Mononuclear cell (primary cell): ENCODE measurements around the gene RAG1. TPM values are rescaled to one million over a fixed set of nuclear protein-coding genes. Genes with fewer than 3 reads are reported as not detected.

ENCODE experiments used
- H3K27me3 ChIP-seq: 2 replicates; pipeline ENCODE4 v1.6.0; 2011; ENCODE audit warnings: low read length, control low read depth; ENCODE audit not compliant: insufficient read depth
- H3K4me1 ChIP-seq: 2 replicates; pipeline ENCODE4 v1.5.1; 2011; ENCODE audit warnings: mild to moderate bottlenecking, low read length, control low read depth; ENCODE audit not compliant: insufficient read depth
- H3K4me3 ChIP-seq: 2 replicates; pipeline ENCODE4 v1.5.1; 2011; ENCODE audit warnings: mild to moderate bottlenecking, low read length, moderate library complexity
- H3K9me3 ChIP-seq: 2 replicates; pipeline ENCODE4 v1.5.1; 2011; ENCODE audit warnings: low read depth, mild to moderate bottlenecking, control low read depth, low read length
- total RNA-seq: library from RNA; depleted of rRNA; stranded (reverse); fragments of >200 nt; gene quantifications from one replicate; pipeline ENCODE4 v1.2.3, GENCODE V29; 2012

The RAG1 gene
- total RNA-seq, 1 donor, result 0.52 TPM

DNA sequence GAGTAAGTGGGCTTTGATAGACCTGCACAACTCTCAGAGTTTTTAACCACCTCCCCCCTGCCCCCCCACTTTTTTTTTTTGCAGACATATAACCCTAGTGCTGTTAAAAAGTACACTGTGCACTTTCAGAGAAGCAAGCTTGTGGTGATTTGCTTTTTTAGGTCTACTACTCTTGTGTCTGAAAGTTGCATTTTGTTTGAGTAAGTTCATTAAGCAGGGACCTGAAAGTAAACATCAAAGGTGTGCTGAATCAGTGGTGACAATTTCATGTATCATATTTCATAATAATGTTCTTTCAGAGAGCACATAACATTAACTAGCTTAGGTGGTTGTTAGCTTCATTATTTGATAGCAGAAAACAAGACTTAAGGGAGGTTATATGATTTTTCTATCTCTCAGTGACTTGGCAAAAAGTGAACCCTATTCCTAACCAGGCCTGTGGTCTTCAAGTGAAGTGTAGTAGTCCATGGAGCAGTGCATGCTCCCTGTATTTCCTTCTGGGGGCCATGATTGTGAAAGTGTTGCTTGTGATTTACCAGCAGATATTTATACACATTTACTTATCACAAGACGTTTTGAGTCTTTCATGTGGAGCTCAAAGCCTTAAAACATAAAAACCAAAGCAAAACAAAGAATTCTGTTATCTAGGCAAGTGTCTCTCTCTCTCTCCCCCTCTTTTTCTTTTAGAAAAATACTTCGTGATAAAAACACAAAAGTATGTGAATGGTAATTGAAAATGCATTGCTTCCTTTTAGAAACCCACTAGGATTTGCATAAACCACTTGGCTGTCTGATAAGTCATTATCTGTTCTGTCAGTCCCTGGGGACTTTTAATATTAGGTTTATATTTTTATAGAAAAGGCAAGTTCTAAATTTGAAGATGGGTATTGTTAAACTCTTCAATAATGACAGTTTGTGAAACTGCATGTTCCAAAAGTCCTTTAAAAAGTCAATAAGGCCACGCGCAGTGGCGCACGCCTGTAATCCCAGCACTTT, 37.7 kb downstream of the RAG1 start:
- H3K4me1 ChIP-seq, result peaks cover 11% of the 10 kb centered on the region
- H3K27me3 ChIP-seq, result no peaks in the 10 kb centered on the region
- H3K4me3 ChIP-seq, result no peak overlapping the region
- H3K9me3 ChIP-seq, result no peaks in the 10 kb centered on the region

DNA sequence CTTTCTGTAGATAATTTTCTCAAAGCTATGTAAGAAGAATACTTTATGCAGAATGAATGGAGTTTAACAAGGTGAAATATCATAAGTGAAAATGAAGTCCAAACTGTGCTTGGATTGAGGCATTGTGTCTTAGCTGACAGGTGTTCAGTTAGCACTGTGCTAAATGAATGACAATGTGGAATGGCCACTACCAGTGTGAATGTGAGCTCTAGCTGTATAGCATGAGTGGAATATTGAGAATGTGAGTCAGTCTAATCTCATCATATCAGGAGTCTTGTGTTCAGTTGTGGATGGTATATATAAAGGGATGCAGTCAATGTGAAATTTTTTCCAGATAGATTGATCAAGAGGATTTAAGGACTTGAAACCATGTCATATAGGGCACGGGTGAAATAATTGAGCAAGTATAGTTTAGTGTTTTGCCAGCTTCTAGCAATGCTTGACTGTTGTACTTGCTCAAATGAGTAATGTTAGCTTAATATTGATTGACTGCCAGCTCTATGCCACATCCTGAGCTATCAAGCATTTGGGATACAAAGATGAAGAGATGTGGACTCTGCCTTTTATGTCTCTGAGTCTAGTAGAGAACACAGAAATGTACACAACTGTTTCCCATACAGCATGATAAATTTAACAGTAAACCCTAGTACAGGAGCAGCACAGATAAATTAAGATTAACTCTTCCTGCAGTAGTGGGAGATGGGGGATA, 40.8 kb downstream of the RAG1 start:
- no peak overlapping the region for H3K4me3 ChIP-seq
- no peaks in the 10 kb centered on the region for H3K4me1 ChIP-seq
- H3K27me3 ChIP-seq, result no peaks in the 10 kb centered on the region
- no peaks in the 10 kb centered on the region for H3K9me3 ChIP-seq

DNA sequence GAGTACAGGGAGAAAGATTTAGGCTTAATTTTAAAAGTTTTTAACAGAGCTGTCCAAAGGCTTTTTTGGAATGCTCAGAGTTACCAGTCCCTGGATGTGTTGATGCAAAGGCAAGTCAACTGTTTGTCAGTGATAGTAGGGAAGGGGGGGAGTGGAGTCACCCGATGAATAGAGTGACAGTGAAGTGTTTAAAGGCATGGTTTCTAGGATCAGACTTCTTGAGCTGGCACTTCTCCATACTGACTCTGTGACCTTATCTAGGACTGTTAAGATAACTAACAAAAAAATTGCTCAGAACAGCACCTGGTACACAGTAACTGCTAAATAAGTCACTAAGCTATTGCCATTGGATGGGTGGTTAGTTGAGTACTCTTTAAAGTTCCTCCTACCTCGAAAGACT, 41.6 kb downstream of the RAG1 start:
- no peak overlapping the region for H3K4me3 ChIP-seq
- H3K27me3 ChIP-seq, result no peaks in the 10 kb centered on the region
- no peaks in the 10 kb centered on the region for H3K9me3 ChIP-seq
- no peaks in the 10 kb centered on the region for H3K4me1 ChIP-seq

DNA sequence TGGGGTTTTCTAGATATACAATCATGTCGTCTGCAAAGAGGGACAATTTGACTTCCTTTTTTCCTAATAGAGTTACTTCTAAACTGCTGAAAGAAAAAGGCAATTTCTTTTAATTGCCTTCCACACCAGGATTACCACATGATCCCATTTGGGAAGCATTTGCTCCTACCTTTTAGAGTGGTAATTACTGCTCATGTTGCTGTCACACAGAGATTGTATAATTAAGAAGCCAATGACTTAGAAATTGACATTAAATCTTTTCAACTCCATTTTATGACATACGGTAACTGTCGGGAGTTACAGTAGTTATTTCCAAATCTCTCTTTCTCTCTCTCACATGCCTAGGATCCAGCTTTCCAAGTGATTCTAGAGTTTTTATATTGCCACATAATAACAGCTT, 48.0 kb downstream of the RAG1 start:
- Histone ChIP-seq H3K27me3 (peaks cover 9% of the 10 kb centered on the region), H3K4me1 (no peaks in the 10 kb centered on the region), H3K9me3 (no peaks in the 10 kb centered on the region), H3K4me3 (no peak overlapping the region)

DNA sequence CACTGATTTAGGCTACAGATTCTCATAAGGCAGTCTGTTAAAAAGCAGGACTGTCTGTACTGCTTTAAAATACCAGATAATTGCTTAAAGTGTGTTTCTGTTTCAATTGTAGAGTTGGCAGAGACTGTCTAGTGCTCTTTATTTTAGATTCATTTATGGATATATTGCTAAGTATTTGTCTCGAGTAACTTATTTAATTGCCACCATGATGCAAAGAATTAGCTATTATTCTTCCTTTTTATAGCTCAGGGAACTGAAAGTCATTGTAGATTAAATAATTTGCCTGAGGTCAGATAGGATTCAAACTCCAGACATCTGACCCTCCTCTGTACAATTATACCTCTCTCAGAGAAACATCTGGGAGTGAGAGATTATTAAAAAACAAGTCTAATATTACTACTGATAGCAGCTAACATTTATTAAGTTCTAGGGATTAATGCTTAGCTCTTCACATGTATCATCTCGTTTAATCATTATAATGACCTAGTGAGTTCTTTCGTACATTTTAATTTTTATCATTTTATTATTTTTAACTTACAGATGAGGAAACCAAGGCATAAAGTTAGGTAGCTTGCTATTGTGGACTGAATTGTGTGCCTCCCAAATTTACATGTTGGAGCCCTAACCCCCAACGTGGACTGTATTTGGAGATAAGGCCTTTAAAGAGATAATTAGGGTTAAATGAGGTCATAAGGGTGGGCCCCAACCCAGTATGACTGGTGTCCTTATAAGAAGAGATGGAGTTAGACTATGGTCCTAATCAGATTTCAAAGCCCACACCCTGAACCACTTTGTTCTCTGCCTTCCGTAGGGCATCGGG, 49.9 kb downstream of the RAG1 start:
- no peaks in the 10 kb centered on the region for H3K4me1 ChIP-seq
- H3K9me3 ChIP-seq, result no peaks in the 10 kb centered on the region
- H3K27me3 ChIP-seq, result peaks cover 9% of the 10 kb centered on the region
- H3K4me3 ChIP-seq, result no peak overlapping the region

DNA sequence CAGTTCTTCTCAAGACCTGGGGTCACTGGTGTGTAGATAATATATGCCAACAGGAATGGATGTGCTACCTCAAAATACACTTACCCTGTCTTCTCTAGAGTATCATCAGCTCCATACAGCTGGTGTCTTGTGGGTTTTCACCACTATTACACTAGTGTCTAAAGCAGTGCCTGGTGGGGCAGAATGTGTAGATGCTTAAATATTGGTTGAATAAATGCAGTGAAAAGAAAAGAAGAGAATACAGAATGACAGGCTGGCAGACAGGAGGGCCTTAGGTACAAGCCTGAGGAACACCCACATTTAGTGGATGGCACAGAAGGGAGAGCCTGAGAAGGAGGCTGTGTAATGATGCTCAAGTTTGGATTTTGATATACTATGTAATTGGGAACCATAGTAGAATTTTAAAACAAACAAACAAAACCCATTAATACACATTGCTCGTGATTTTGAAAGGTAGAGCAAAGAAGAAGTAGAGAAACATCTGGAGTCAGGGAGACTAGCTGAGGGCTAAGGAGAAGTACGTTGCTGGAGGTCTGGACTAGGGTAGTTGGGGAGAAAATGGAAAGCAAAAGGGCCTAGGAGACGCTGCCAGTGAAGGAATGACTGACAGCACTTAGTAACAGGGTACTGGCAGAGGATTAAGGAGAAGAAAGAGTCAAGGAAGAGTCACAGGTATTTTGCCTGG, 50.7 kb downstream of the RAG1 start:
- no peaks in the 10 kb centered on the region for H3K9me3 ChIP-seq
- no peaks in the 10 kb centered on the region for H3K4me1 ChIP-seq

DNA sequence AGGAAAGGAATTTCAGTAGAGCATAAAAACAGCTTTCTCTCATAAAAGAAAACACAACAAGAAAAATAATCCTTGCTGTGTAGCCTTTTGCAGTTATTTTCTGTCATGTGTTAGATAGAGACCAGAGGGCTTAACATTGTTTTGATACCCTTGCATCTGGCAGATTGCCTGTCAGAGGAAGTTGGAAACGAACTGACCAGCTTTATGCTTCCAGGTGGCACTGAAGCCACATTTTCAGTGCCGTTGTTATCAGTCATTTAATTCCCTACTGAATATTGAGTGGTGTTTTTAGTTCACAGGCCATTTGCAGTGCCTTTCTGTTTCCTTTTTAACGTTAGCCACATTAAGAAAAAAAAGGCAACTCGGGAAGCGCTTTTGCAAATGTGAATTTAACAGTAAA, 51.7 kb downstream of the RAG1 start:
- Histone ChIP-seq H3K4me1 (no peaks in the 10 kb centered on the region), H3K4me3 (no peak overlapping the region), H3K27me3 (peaks cover 9% of the 10 kb centered on the region), H3K9me3 (no peaks in the 10 kb centered on the region)

More for the DNA sequence above, 50.7 kb downstream of the RAG1 start:
- Histone ChIP-seq H3K27me3 (peaks cover 9% of the 10 kb centered on the region), H3K4me3 (no peak overlapping the region)

DNA sequence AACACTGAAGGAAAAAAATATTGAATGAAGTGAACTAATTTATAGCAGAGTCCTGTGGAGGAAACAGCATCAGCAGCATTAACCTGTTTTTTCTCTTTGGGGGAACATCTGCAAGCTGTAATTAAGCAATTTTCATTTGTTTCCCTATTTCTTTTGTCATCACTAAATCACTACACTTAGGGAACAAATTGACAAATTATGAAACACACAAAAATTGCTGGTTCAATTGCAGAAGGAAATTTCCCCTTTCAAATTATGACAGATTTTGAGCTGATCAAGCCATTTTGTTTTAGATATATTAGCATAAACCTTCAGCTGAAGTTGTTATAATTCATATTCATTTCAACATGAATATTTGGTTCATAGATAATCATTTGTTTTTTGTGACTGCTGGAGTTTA, 52.4 kb downstream of the RAG1 start:
- no peaks in the 10 kb centered on the region for H3K9me3 ChIP-seq
- no peaks in the 10 kb centered on the region for H3K4me1 ChIP-seq
- H3K27me3 ChIP-seq, result peaks cover 9% of the 10 kb centered on the region
- H3K4me3 ChIP-seq, result no peak overlapping the region

DNA sequence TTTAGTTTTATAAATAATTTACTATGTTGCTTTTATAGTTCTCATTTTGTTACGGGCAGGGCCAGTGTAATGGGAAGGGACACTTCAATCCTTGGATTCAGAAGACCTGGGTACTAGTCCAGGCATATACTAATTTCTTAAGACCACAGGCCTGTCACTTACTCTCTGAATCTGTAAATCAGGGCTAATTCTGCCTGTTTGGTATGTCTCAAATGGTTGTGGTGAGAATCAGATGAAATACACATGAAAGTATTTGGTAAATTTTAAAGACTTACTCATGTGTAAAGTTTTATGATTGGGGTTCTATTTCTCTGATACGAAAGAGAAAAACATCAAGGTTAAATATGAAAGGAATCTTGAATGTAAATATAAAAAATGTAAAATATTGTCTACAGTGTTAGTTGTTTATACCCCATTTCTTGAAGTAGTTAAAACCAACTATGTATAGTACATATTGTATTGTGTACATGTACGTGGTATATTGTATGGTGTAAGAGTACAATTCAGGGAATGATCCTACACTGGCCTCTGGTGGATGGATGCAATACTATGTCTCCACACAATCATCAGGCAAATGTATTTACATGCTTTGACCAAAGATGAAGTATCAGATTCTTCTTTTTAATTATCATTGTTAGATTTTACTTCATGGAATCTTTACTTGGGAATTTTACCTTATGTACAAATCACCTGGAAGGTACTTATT, 54.8 kb downstream of the RAG1 start:
- Histone ChIP-seq H3K4me3 (no peak overlapping the region), H3K9me3 (no peaks in the 10 kb centered on the region), H3K27me3 (peaks cover 7% of the 10 kb centered on the region), H3K4me1 (no peaks in the 10 kb centered on the region)

DNA sequence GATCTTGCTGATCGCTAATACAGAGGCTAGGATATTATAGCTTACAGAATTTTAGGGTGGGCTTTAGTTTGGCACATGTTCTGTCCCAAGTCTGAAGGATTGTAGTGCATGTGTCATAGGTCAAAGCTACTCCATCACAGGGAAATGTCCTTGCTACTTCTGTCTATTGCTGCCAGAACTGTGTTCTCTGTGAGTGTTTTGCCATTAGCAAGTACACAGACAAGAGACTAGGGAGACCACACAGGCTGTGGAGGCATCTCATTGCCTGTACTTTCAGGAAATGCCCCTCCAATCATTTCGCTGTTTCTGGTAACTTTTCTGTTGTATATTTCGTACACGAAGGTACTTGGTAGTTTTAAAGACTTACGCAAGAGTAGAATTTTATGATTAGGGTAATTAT, 55.7 kb downstream of the RAG1 start:
- Histone ChIP-seq H3K4me1 (no peaks in the 10 kb centered on the region), H3K27me3 (peaks cover 2% of the 10 kb centered on the region), H3K4me3 (no peak overlapping the region), H3K9me3 (no peaks in the 10 kb centered on the region)

DNA sequence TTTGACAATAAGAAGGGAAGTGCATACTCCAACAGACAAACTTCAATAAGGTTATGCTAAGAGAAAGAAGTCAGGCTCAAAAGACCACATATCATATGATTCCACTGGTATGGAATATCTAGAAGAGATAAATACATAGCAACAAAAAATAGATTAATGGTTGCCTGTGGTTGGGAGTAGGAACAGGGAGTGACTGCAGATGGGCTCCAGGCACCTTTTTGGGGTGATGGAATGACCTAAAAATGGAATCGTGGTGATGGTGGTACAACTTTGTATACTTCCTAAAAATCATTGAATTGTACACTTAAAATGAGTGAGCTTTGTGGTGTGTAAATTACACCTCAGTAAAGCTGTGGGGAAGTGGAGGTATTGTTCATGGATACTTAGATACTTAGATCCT, 59.2 kb downstream of the RAG1 start:
- no peaks in the 10 kb centered on the region for H3K4me1 ChIP-seq

DNA sequence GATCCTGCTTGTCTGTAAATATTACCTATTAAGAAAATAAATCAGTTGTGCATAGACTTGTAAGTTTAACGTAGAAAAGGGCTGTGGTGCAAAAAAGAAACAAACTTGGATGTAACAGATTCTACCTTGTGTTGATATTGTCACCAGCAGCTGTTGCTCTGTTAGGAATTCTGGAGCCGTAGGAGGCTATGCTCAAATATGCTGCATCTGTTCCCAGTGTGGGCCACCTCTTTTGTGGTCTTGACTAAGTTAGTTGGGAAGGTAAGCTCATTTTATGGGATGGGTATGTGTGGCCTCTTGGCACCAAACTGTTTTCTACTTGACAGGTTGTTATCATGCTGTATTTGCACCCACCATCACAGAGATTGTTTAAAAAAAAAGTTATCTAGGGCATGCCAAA, 59.7 kb downstream of the RAG1 start:
- no peaks in the 10 kb centered on the region for H3K9me3 ChIP-seq
- no peaks in the 10 kb centered on the region for H3K27me3 ChIP-seq
- no peak overlapping the region for H3K4me3 ChIP-seq
- H3K4me1 ChIP-seq, result no peaks in the 10 kb centered on the region

More for the DNA sequence above, 59.2 kb downstream of the RAG1 start:
- no peaks in the 10 kb centered on the region for H3K9me3 ChIP-seq
- no peak overlapping the region for H3K4me3 ChIP-seq
- H3K27me3 ChIP-seq, result no peaks in the 10 kb centered on the region

DNA sequence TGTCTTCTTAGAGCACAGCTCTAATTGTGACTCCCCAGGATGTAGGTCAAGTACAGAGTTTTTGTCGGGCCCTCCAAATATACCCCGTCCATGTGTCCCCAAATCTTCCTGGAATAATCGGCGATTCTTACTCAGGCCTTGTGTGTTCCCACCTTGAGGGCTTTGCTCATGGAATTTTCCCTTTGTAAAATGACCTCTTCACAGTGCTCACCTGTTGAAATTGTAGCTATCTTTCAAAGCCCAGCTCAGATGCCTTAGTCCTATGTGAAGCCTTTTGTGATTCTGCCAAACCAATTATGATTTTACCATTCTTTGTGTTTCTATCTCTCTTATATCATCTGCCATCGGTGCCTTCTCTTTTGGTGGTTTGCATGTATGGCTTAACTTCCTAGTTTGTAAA, 60.3 kb downstream of the RAG1 start:
- Histone ChIP-seq H3K9me3 (no peaks in the 10 kb centered on the region), H3K27me3 (no peaks in the 10 kb centered on the region), H3K4me3 (no peak overlapping the region)

DNA sequence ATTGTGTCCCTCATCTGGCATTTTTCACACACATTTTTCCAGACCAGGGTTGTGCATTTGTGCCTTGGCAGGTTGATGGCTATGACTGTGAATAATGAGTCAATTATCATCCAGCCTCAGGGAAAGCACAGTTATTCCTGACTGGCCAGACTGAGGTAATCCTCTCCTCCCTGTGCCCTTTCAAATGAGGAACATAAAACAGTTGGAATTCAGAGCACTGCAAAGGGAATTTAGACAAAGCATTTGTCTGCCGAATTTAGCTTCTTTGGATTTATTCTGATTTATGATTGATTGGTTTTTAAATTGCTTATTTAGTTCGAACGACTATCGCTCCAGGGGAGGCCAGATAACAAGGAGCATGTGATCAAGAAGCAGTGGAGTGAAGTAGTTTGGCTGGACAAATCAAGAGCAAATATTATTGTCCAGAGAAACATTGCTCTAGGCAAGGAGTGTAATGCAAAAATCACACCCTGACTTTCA, 61.0 kb downstream of the RAG1 start:
- H3K27me3 ChIP-seq, result no peaks in the 10 kb centered on the region
- no peaks in the 10 kb centered on the region for H3K9me3 ChIP-seq
- H3K4me3 ChIP-seq, result no peak overlapping the region
- no peaks in the 10 kb centered on the region for H3K4me1 ChIP-seq

More for the DNA sequence above, 60.3 kb downstream of the RAG1 start:
- H3K4me1 ChIP-seq, result no peaks in the 10 kb centered on the region
